K562 (cell line): ENCODE measurements around the gene NDUFS3. TPM values are rescaled to one million over a fixed set of nuclear protein-coding genes. Genes with fewer than 3 reads are reported as not detected.

ENCODE experiments used
- BMI1 ChIP-seq: fragments of 150-350 bp; IDR thresholded peaks from 2 replicates; pipeline ENCODE4 v1.6.1; 2014; ENCODE audit warnings: low read length
- CREB5 ChIP-seq: fragments of 250-450 bp; sonication (Bioruptor Pico); IDR thresholded peaks from 2 replicates; pipeline ENCODE4 v1.5.0; 2020; ENCODE audit warnings: mild to moderate bottlenecking
- DMBX1 ChIP-seq: fragments of 250-450 bp; sonication (Bioruptor Pico); IDR thresholded peaks from 2 replicates; pipeline ENCODE4 v1.8.0; 2022; ENCODE audit warnings: inconsistent platforms, mild to moderate bottlenecking, moderate library complexity, borderline replicate concordance
- GABPB1 ChIP-seq: sonication (generic); formaldehyde crosslinking; IDR thresholded peaks from 2 replicates; pipeline ENCODE4 v1.8.0; 2022; ENCODE audit warnings: mild to moderate bottlenecking, missing genetic modification reagents
- HDAC6 ChIP-seq: IDR thresholded peaks from 2 replicates; pipeline ENCODE4 v1.6.1; 2012; ENCODE audit warnings: low read depth, mild to moderate bottlenecking, control low read depth, inconsistent platforms, low read length, moderate library complexity
- HNRNPL ChIP-seq: fragments of 200-400 bp; formaldehyde crosslinking; IDR thresholded peaks from 2 replicates; pipeline ENCODE4 v1.6.1; 2017; ENCODE audit warnings: low read depth, mild to moderate bottlenecking, low read length
- KDM2B ChIP-seq: fragments of 250-450 bp; sonication (Bioruptor Pico); IDR thresholded peaks from 2 replicates; pipeline ENCODE4 v1.8.0; 2021; ENCODE audit warnings: mild to moderate bottlenecking, moderate library complexity
- KLF16 ChIP-seq: IDR thresholded peaks from 2 replicates; pipeline ENCODE4 v1.6.1; 2016; ENCODE audit warnings: antibody characterized with exemption
- MIER1 ChIP-seq: fragments of 450-650 bp; IDR thresholded peaks from 2 replicates; pipeline ENCODE4 v1.6.1; 2016; ENCODE audit warnings: antibody characterized with exemption, mild to moderate bottlenecking, low read depth
- MTA2 ChIP-seq: fragments of 450-650 bp; IDR thresholded peaks from 2 replicates; pipeline ENCODE4 v1.6.1; 2016; ENCODE audit warnings: low read depth
- NEUROD1 ChIP-seq: fragments of 150-350 bp; IDR thresholded peaks from 2 replicates; pipeline ENCODE4 v1.6.1; 2014; ENCODE audit warnings: borderline replicate concordance, low read length, low read depth; ENCODE audit not compliant: partially characterized antibody
- OTX1 ChIP-seq: fragments of 450-650 bp; formaldehyde crosslinking; IDR thresholded peaks from 2 replicates; pipeline ENCODE4 v1.4.0; 2022; ENCODE audit warnings: mild to moderate bottlenecking
- PRDM10 ChIP-seq: fragments of 450-650 bp; IDR thresholded peaks from 2 replicates; pipeline ENCODE4 v1.6.1; 2018; ENCODE audit not compliant: partially characterized antibody
- PRPF4 ChIP-seq: fragments of 200-400 bp; formaldehyde crosslinking; IDR thresholded peaks from one replicate; pipeline ENCODE4 v1.6.1; 2017; ENCODE audit warnings: low read length, low read depth, mild to moderate bottlenecking; ENCODE audit not compliant: insufficient read depth, poor library complexity, severe bottlenecking
- RBBP5 ChIP-seq: fragments of 200-600 bp; sonication (generic); IDR thresholded peaks from 2 replicates; pipeline ENCODE4 v1.6.1; 2012; ENCODE audit warnings: borderline replicate concordance, mild to moderate bottlenecking, low read length, control low read depth, inconsistent platforms; ENCODE audit not compliant: insufficient read depth, poor library complexity, severe bottlenecking
- TCF7L2 ChIP-seq: fragments of 150-350 bp; IDR thresholded peaks from 2 replicates; pipeline ENCODE4 v1.6.1; 2016; ENCODE audit warnings: low read depth, mild to moderate bottlenecking, low read length, moderate library complexity
- XRCC3 ChIP-seq: fragments of 450-650 bp; IDR thresholded peaks from 2 replicates; pipeline ENCODE4 v1.6.1; 2017; ENCODE audit warnings: mild to moderate bottlenecking, moderate library complexity
- ZNF134 ChIP-seq: fragments of 250-450 bp; sonication (Bioruptor Pico); conservative IDR thresholded peaks from 2 replicates; pipeline ENCODE4 v1.4.0; 2020
- ZNF224 ChIP-seq: sonication (generic); formaldehyde crosslinking; IDR thresholded peaks from 2 replicates; pipeline ENCODE4 v1.8.0; 2022; ENCODE audit warnings: mild to moderate bottlenecking, missing genetic modification reagents
- ZNF699 ChIP-seq: fragments of 250-450 bp; sonication (Bioruptor Pico); IDR thresholded peaks from 2 replicates; pipeline ENCODE4 v1.8.0; 2021; ENCODE audit warnings: mild to moderate bottlenecking, moderate library complexity; ENCODE audit not compliant: insufficient replicate concordance
- ZNF766 ChIP-seq: fragments of 200-800 bp; sonication (Bioruptor generic); conservative IDR thresholded peaks from 2 replicates; pipeline ENCODE4 v1.6.1; 2016; ENCODE audit warnings: missing genetic modification characterization, missing compliant biosample characterization
- polyA plus RNA-seq, 8 experiments: library from polyadenylated mRNA; depleted of rRNA in 4 of 8; stranded (reverse) in 5 of 8; unstranded in 3 of 8; fragments of >200 nt; fragmentation: Nextera tagmentation in 2 of 8; fragmentation: Illumina TruSeq in 1 of 8; extraction: Ambion mirVana in 2 of 8; extraction: Trizol in 1 of 8; gene quantifications; 2 replicates each; pipeline versions ENCODE4 v1.2.1 to v1.2.3, GENCODE V29; 2011 to 2014; ENCODE audit warnings: inconsistent platforms in 1 of 8, missing spikeins in 1 of 8
- total RNA-seq, 7 experiments: library from RNA; depleted of rRNA in 6 of 7; stranded (reverse); fragments of >200 nt in 6 of 7; fragmentation: Illumina TruSeq in 2 of 7; extraction: Trizol in 2 of 7; gene quantifications; 2 replicates each; pipeline versions ENCODE4 v1.2.1 to v1.2.3, GENCODE V29; 2011 to 2021; ENCODE audit warnings: low replicate concordance in 1 of 7
- TF ChIP-seq, protein P1 (sequence below): fragments of 200-800 bp; sonication (Bioruptor generic); IDR thresholded peaks from 2 replicates; pipeline ENCODE4 v1.6.1; 2017; ENCODE audit warnings: missing genetic modification characterization, missing compliant biosample characterization

Gene NDUFS3
- total and polyA plus RNA-seq, 9 of the 15 experiments (the other 6 are each of a cell fraction or from before 2014, with no cell fraction given), result 38.7 to 341 (median 194) TPM

DNA sequence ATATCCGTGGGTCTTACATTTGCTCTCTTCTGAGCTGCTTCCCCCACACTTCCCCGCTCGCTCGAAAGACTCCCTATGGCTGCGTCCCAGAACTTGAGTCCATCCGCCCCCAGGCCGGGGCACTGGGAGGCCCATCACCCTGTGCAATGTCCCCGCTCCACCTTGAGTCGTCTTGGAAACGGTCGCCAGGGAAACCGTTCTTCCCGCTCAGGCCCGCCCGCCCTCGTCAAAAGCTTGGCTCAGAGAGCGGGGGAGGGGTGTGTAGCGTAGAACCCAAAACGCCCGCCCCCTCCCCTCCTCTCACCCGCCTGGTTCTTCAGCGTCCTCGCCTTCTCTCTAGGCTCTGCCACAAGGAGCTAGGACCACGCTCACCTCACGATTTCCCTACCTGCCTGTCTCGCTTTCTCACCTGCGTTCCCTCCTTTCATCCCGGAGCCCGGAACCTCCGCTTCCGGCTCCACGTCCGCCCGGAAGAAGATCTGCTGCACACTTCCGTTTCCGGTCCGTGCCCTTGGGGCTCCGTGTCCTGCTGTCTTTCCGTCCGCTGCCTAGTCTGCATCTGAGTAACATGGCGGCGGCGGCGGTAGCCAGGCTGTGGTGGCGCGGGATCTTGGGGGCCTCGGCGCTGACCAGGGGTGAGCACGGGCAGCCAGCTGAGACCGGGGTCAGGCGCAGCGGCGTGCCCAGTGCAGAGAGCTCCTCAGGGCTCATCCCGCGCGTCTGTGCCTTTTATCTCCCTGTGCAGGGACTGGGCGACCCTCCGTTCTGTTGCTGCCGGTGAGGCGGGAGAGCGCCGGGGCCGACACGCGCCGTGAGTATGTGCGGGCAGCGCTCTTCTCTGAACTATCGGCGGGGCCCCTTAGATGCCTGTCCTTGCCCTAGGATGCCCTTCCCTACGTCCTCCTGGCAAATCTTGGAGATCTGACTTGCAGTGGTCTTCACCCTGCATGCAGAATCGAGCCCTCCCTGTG lies at the start of gene NDUFS3, which contains the start of gene KBTBD4 (continued):
- peak; percentile 94 for TF ChIP-seq PRDM10
- peak; percentile 84 for TF ChIP-seq MIER1
- TF ChIP-seq GABPB1 (CRISPR knock-in tag), result peak; percentile 100
- TF ChIP-seq CREB5 (CRISPR knock-in tag), result no peak
- TF ChIP-seq NEUROD1, result peak; percentile 87
- TF ChIP-seq KLF16, result no peak
- TF ChIP-seq ZNF766 (CRISPR knock-in tag), result peak; percentile 74; the same call in 1 of the 2 replicates
- TF ChIP-seq, protein P1, sequence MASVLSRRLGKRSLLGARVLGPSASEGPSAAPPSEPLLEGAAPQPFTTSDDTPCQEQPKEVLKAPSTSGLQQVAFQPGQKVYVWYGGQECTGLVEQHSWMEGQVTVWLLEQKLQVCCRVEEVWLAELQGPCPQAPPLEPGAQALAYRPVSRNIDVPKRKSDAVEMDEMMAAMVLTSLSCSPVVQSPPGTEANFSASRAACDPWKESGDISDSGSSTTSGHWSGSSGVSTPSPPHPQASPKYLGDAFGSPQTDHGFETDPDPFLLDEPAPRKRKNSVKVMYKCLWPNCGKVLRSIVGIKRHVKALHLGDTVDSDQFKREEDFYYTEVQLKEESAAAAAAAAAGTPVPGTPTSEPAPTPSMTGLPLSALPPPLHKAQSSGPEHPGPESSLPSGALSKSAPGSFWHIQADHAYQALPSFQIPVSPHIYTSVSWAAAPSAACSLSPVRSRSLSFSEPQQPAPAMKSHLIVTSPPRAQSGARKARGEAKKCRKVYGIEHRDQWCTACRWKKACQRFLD (CRISPR knock-in tag), result no peak
- TF ChIP-seq ZNF699 (CRISPR knock-in tag), result no peak
- TF ChIP-seq HDAC6, result no peak
- TF ChIP-seq HNRNPL, result no peak
- no peak for TF ChIP-seq TCF7L2
- no peak for TF ChIP-seq XRCC3
- peak; percentile 85 for TF ChIP-seq OTX1 (CRISPR knock-in tag)
- TF ChIP-seq ZNF224 (CRISPR knock-in tag), result no peak
- TF ChIP-seq PRPF4, result no peak
- no peak for TF ChIP-seq ZNF134 (CRISPR knock-in tag)
- TF ChIP-seq MTA2, result no peak
- peak; percentile 96 for TF ChIP-seq BMI1
- peak; percentile 99 for TF ChIP-seq RBBP5
- peak; percentile 87 for TF ChIP-seq KDM2B (CRISPR knock-in tag)
- TF ChIP-seq DMBX1 (CRISPR knock-in tag), result no peak
